GM12875 (cell line): ENCODE measurements around the gene ABI2.
"Not testable (repeated sequence)": the region's sequence is repeated elsewhere in the genome, so short reads cannot be mapped to it uniquely, and the experiment has no call there.

Experiments used
- H3K4me3 ChIP-seq: one replicate; pipeline ENCODE4 v1.5.1; 2011; ENCODE audit warnings: low read depth, low read length, control low read depth
- TF ChIP-seq, protein P1 (sequence below): IDR thresholded peaks from 2 replicates; pipeline ENCODE4 v1.5.1; 2011; ENCODE audit warnings: low read depth, mild to moderate bottlenecking, control low read depth, inconsistent platforms, low read length, moderate library complexity, borderline replicate concordance; ENCODE audit not compliant: insufficient read depth

The ABI2 gene

DNA sequence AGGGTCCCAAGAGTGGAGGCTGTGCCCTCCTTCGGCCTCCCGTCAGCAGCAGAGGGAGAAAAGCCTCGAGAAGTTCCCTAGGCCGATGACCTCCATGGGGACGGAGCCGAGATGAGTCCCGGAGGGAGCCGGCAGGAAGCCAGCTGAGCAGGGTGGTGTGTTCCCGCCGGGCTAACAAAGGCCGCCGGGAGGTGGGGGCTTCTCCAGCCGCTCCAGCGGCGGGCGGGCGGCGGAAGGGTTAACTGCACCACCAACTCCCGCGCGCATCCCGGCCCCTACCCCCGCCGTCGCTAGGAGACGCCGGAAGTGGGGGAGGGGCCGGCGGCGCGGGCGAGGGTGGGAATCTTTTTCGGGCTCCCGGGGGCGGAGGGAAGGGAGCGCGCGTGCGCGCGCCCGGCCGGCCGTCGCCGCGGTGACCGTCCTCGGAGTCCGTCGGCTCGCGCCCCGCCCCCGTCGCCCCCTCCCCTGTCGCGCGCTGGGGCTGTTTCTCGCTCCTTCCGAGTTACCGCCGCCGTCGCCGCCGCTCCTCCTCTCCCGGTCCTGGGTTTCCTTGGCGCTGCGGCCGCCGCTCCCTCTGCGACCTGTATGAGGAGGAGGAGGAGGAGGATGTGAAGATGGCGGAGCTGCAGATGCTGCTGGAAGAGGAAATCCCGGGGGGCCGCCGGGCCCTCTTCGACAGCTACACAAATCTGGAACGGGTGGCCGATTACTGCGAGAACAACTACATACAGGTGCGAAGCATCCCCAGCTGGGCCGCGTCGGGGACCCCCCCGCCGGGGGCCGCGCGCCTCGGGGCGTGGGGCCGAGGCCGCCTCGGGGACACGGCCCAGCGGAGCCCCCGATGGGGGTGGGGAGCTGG is at the start of gene ABI2:
Gene ABI2, plus strand, starts transcription at position 494 of the 859 bp plus-strand sequence. Its CDS starts 121 bp downstream, at position 615.
- TF ChIP-seq, protein P1, sequence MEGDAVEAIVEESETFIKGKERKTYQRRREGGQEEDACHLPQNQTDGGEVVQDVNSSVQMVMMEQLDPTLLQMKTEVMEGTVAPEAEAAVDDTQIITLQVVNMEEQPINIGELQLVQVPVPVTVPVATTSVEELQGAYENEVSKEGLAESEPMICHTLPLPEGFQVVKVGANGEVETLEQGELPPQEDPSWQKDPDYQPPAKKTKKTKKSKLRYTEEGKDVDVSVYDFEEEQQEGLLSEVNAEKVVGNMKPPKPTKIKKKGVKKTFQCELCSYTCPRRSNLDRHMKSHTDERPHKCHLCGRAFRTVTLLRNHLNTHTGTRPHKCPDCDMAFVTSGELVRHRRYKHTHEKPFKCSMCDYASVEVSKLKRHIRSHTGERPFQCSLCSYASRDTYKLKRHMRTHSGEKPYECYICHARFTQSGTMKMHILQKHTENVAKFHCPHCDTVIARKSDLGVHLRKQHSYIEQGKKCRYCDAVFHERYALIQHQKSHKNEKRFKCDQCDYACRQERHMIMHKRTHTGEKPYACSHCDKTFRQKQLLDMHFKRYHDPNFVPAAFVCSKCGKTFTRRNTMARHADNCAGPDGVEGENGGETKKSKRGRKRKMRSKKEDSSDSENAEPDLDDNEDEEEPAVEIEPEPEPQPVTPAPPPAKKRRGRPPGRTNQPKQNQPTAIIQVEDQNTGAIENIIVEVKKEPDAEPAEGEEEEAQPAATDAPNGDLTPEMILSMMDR, result no peak
- peak within 1 kb of the TSS; percentile 77 for H3K4me3 ChIP-seq

DNA sequence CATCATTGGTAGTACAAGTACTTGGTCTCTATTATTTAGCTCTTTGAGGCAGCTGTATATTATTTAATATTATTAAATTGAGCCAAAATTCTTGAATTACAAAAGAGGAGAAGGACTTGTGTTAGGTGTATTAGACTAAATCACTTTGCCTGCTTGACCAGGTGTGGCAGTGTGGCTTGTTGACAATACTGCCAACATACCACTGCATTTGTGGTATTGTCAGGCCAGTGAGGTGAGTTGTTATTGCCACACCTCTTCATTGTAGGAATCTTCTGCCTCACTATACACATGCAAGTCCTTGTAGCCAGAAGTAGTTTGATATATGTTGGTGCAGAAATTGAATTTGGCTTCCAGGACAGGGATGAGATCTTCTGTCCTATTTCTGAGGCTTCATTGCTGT is 48.9 kb upstream of the ABI2 start:
- no peak overlapping the region for H3K4me3 ChIP-seq
- TF ChIP-seq, protein P1, result no peak

DNA sequence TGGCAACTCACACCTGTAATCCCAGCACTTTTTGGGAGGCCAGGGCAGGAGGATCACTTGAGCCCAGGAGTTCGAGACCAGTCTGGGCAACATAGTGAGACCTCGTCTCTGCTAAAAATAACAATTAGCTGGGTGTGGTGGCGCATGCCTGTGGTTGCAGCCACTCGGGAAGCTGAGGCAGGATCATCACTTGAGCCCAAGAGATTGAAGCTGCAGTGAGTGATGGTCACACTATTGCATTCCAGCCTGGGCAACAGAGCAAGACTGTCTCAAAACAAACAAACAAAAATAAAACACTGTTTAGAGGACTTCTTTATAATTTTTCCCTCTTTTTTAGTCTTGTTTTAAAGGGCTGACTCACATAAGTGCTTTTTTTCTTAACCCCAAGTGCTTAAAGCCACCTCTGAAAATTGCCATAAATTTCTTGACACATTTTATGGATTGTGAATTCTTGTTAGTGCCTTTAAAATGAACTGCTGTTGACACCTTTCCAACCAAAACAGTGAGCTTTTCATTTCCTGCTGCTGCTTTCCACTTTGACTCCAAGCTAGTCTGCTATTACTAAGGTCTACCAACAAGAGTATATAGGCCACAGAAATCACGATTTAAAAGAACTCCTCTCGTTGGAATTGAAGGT is 47.6 kb upstream of the ABI2 start:
- TF ChIP-seq, protein P1, result no peak
- no peak overlapping the region for H3K4me3 ChIP-seq

DNA sequence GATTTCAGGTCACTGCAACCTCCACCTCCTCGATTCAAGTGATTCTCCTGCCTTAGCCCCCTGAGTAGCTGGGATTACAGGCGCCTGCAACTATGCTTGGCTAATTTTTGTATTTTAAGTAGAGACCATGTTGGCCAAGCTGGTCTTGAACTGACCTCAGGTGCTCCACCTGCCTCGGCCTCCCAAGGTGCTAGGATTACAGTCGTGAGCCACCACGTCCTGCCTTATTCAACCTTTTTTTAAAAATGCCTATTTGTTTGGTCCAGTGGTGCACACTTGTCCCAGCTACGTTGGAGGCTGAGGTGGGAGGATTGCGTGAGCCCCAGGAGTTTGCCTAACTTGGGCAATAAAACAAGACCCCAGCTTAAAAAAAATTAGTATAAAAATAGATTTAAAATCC is 46.1 kb upstream of the ABI2 start:
- TF ChIP-seq, protein P1, result no peak
- no peak overlapping the region for H3K4me3 ChIP-seq

DNA sequence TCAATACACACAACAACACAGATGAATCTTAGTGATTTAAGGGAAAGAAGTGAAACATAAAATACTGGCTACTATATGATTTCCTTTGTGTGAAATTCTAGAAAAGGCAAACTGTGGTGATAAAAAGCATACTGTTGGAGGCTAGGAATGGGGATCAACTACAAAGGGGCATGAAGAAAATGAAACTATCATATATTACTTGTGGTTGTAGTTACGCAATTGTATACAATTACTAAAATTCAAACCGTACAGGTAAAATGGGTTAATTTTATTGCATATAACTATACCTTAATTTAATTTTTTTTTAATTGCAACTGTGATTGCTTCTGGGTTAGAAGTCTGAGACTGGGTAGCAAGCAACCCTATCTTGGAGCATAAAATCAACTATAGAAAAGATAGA is 41.7 kb upstream of the ABI2 start:
- TF ChIP-seq, protein P1, result no peak
- H3K4me3 ChIP-seq, result no peak overlapping the region

DNA sequence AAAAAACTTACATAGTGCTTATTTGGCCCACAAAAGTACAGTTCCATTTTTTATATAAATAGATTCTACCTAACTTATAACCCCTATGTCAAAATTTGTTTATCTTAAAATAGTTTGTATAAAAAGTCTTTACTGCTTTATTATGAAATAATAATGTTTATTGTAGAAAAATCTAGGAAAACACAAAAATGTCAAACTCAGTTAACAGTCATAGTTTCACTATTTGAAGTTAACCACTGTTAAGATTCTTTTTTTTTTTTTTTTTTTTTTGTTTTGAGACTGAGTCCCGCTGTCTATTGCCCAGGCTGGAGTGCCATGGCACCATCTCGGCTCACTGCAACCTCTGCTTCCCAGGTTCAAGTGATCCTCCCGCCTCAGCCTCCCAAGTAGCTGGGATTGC is 26.5 kb upstream of the ABI2 start:
- H3K4me3 ChIP-seq, result no peak overlapping the region
- TF ChIP-seq, protein P1, result no peak

DNA sequence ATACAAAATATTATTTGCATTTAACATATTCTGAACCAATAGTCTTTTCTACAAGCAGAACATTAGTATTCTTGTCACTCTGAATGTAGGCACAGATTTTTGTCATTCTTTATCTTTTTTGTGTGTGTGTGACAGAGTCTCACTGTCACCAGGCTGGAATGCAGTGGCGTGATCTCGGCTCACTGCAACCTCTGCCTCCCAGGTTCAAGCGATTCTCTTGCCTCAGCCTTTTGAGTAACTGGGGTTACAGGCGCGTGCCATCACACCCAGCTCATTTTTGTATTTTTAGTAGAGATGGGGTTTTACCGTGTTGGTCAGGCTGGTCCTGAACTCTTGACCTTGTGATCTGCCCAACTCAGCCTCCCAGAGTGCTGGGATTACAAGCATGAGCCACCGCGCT is 25.6 kb upstream of the ABI2 start:
- not testable (repeated sequence) for H3K4me3 ChIP-seq
